Erythroblast (primary cell): ENCODE data around the gene PRELID3B.

Experiments
- GATA1 ChIP-seq: IDR thresholded peaks from 2 replicates; pipeline ENCODE4 v1.6.1; 2011; ENCODE audit warnings: low read depth, mild to moderate bottlenecking, control low read depth, low read length, moderate library complexity
- POLR2A ChIP-seq: IDR thresholded peaks from 2 replicates; pipeline ENCODE4 v1.6.1; 2011; ENCODE audit warnings: mild to moderate bottlenecking, low read length

GRCh38 chr20:59082981-59083380 lies 40.4 kb upstream of the PRELID3B start:
- TF ChIP-seq POLR2A (no peak), GATA1 (no peak)
